ENCODE data around the gene C19orf81. TPM values are rescaled to one million over a fixed set of nuclear protein-coding genes. Genes with fewer than 3 reads are reported as not detected.

Gene C19orf81
- total RNA-seq: not detected in 2 replicates

DNA sequence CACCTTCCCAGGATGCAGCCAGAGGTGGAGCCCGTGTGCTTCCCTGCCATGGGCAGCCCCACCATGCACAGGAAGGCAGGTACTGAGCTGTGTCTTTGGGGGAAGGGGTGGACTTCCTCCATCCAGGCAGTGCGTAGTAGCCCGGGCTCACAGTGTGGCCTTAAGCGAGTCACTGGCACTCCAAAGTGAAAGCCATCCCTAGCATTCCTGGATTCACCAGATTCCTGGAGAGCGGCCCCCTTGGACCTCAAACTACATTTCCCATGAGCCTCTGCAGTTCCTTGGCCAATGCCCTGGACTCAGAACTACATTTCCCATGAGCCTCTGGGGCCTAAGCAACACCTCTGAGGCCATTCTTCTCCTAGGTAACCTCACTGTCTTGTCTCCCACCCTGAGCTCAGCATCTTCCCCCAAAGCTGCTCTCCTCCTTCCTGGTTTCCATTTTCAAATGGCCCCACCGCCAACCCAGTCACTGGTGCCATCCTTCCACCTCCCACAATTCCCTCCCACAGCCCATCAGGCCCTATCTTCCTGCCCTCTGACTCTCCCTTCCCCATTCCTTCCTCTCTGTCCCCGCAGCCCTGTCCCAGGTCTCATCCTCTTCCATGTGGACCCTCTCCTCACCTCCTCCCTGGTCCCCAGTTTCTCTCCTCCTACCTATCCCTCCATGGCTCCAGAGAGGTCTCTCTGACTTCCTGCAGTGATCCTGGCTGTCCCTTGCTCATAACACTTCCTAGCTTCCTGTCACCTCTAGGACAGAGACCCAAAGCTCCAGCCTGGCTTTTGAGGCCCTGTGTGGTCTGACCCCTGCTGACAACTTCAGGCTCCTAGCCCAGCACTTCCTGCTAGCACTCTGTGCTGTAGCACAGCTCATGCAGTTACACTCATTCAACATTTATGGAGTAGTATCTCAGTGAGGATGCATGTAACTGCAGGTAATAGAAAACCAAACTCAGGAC is at the start of gene C19orf81:
Gene C19orf81, plus strand, starts transcription at position 13 of the 959 bp plus-strand sequence. Its CDS starts 0 bp downstream, at position 13.

DNA sequence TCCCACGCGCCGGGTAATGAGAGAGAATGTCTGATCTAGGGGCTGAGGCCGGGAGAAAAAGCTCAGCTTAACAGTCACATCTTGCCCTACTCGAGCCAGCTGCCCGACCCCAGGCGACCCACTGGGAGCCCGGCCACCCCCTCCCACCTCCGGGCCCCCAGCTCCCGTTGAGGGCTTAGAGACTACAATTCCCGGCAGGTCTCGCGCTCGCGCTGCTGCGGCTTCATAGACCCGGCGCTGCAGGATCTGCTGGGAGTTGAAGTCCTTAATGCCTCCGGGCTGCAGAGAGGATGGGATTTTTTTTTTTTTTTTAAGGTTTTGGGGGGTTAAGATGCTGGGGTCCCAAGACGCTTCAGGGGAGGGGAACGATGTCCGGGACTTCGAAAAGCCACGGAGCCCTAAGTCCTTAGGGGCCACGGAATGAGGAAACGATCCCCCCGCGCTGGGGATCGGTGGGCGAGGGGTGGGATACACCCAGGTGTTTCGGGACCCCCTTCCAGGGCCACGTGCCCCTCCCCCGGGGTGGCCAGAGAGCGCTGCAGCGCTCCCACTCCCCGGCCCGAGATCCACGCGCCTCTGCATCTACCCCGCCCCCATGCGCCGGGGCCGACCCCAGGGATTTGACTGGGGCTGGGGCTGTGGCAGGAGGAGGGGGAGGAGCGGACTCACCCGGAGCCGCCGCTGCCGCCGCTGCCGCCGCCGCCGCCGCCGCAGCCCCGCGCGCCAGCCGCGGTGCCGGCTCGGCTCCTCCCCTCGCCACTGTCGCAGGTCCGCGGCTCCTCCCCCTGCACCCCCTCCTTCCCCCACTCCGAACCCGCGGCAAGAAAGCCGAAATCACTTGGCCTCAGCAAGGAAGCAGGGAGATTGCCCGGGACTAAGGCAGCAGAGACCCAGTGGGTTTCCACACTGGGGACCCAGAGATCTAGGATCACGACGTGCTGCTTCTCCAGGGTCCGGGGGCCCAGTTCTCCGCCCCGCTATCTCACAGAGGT is 9.8 kb upstream of the C19orf81 start, which contains the start of gene SYT3:
Gene SYT3, minus strand, starts transcription at position 761 of the 992 bp plus-strand sequence. CDS start 2,470 bp downstream, outside the sequence.

Other genes with a start within 250 kb of the C19orf81 start
- not detected in 2 replicates for gene SPIB, start 230.5 kb upstream of the C19orf81 start, total RNA-seq
- gene MYBPC2, start 216.6 kb upstream of the C19orf81 start, total RNA-seq: not detected in 2 replicates
- gene EMC10, start 172.9 kb upstream of the C19orf81 start, total RNA-seq: 33.9 and 38.9 TPM in 2 replicates
- gene GARIN5A, start 172.6 kb upstream of the C19orf81 start, total RNA-seq: 0.28 TPM in 1 of 2 replicates, not detected in the other
- 16.6 and 37.2 TPM in 2 replicates for gene JOSD2, start 138.3 kb upstream of the C19orf81 start, total RNA-seq
- not detected in 2 replicates for gene ASPDH, start 135.5 kb upstream of the C19orf81 start, total RNA-seq
- gene LRRC4B, start 81.0 kb upstream of the C19orf81 start, total RNA-seq: 0.38 and 0.85 TPM in 2 replicates
- under 0.01 and 0.85 TPM in 2 replicates for gene SYT3, start 9.6 kb upstream of the C19orf81 start, total RNA-seq
- gene SHANK1, start 70.4 kb downstream of the C19orf81 start, total RNA-seq: 2.9 and 7.6 TPM in 2 replicates
- 40.8 and 87.7 TPM in 2 replicates for gene CLEC11A, start 73.9 kb downstream of the C19orf81 start, total RNA-seq
- gene GPR32, start 121.0 kb downstream of the C19orf81 start, total RNA-seq: not detected in 2 replicates
- not detected in 2 replicates for gene ACP4, start 141.0 kb downstream of the C19orf81 start, total RNA-seq
- not detected in 2 replicates for gene KLK1, start 174.3 kb downstream of the C19orf81 start, total RNA-seq
- not detected in 2 replicates for gene KLK15, start 184.1 kb downstream of the C19orf81 start, total RNA-seq
- gene KLK3, start 205.5 kb downstream of the C19orf81 start, total RNA-seq: not detected in 2 replicates
- not detected in 2 replicates for gene KLK2, start 224.0 kb downstream of the C19orf81 start, total RNA-seq